HG03354 (cell line): Measurements from ENCODE around the gene ABHD14A.

ENCODE experiments used
- ATAC-seq: cut with Tn5 transposase; IDR thresholded peaks from one replicate; pipeline ENCODE4 v1.9.1; 2021; ENCODE audit warnings: mild to moderate bottlenecking; ENCODE audit not compliant: unreplicated experiment, poor library complexity, severe bottlenecking

ABHD14A gene

DNA sequence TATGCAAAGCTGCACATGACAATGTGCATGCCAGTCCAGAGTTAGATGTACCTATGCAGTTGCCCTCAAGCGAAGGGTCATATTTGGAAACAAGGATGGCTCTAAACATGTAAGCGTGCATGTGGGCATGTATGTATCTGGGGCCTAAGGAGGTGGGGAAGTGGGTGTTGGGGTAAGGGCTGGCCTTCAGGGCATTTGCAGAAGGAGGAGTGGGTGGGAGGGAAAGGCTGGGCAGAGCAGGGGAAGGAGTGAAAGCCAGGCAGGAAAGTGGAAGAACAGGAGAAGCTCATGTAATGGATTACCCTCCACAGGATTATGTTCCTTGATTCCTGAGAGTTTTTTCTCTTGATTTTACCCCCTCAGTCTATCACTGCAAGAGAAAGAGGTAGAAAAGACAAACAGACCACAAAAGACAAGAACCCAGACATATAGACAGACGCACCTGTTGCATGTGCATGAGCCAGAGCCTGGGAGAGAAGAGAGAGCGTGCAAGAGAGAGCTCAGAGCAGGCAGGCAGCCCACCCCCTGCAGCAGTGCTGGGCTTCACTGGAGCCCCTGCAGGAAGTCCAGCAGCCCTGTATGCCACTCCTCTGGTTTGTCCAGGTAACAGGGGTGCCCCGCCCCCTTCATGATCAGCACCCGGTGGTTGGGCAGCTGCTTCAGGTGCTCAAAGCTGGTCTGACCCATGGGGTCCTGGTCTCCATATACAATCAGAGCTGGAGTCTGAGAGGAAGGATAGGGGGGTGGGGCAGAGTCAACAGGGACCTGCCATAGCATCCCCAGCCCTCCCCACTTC lies 5.8 kb upstream of the ABHD14A start:
- ATAC-seq, result no peak

DNA sequence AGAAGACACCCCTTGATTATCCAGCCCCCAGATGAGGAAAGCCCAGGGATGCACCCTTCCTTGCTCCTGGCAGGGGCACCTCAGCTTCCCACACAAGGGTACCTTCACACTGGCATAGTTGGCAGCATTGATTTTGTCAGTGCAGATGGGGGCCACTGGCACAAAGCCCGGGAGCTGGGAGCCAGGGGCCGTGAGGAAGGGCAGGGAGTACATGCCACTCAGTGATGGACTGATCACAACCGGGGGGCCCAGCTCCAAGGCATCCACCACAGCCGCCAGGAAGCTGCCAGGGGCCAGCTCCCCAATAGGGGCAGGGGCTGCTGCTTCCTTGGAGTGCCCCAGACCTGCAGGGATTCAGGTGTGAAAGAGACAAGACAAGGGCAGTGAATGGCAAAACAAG lies 5.0 kb upstream of the ABHD14A start:
- no peak for ATAC-seq

DNA sequence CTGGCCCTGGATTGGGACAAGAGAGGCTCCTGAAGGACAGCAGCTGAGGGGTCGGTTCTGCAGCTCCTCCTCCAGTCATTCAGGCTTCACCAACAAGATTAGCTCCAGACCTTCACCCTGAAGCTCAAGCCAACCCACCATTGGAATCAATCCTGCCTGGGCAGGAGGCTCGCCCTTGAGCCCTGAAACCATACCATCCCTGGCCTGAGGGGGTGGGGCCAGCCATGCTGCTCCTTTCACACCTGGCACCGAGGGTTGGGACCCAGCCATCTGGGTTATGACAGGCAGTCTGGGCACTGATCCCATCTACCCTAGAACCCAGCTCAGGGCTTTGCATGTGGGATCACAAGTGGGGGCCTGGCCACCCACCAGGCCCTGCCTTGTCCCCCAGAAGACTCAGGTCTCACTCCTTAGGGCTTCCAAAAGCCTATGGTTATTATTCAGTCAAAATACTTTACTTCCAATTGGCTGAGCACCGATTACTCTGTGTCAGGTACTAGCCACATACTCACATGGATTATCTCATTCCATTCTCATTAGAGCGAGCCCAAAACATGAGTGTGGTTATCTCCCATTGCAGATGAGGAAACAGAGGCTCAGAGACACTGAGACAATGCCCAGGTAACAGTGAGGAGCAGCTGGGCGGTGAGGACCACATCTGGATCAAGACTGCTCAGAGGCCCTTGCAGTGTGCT lies 4.1 kb upstream of the ABHD14A start:
- no peak for ATAC-seq

DNA sequence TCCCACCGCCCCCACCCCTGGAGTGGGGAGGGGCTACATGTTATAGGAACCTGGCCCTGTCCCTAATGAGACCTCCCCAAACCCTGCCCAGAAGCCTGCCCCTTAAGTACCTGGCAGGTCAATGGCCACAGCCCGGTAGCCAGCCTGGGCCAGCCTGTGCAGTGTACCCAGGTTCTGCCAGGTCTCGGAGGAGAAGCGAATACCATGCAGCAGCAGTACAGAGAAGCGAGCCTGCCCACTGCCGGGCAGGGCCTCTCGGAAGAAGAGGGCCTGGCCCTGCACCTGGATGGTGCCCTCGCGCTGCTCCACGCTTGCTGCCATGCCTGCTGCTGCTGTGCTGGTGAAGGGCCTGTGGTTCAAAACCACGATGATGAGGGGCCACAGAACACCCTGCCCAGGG lies 3.5 kb upstream of the ABHD14A start:
- no peak for ATAC-seq

DNA sequence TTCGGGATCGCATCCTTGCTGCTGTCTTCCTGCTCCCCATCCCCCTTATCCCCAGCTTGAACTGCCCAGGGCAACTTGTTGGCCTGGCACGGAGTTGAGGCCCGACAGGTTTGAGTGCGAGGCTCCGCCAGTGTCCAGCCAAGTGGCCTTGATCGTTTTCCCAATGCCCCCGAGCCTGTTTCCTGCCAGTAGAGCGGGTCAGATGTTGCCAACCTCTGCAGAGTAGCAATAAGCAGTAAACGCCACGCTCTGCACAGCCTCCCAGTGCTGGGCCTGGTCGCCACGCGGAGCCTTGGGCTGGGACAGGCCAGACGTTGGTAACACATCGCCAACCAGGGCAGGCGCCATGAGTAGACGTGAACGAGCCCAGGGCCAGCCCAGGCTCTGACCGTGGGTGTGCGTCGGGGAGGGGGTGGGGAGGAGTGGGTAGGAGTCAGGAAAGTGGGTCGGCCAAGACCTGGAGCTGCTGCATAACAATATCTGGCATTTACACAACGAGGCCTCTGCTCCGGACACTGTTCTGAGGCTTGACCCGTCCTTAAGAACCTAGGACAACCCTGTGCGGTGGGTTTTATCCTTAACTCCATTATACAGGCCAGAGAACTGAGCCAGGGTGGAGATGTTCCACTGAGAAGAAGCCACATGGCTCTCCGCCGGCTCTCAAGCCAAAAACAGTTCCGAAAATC lies 444 bp upstream of the ABHD14A start:
- ATAC-seq, result peak; percentile 22

DNA sequence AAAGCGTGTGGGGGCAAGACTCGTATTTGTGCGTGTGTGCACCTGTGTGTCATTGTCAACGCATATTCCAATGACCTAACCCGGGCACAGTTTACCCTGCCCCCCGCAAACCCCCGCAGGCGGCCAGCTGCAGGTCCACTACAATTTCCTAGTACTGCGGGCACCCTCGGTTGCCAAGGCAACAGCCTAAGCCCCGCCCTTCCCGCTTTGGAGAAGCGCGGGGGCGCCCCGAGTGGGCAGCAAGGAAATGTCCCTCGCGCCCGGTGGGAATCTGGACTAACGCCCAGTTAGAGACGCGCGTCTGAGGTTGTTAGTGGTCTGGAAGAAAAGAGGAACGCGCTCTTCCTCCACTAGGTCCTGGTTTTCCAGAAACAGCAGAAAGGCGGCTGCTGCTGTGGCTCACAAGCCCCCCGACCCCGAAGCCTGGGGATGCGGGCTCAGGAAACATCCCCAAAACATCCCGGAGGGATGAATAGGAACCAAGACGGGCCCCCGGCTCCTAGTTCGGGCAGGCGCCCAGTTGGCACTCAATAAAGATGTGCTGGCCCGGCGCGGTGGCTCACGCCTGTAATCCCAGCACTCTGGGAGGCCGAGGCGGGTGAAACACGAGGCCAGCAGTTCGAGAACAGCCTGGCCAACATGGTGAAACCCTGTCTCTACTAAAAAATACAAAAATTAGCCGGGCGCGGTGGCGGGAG lies 1.1 kb downstream of the ABHD14A start:
- no peak for ATAC-seq

DNA sequence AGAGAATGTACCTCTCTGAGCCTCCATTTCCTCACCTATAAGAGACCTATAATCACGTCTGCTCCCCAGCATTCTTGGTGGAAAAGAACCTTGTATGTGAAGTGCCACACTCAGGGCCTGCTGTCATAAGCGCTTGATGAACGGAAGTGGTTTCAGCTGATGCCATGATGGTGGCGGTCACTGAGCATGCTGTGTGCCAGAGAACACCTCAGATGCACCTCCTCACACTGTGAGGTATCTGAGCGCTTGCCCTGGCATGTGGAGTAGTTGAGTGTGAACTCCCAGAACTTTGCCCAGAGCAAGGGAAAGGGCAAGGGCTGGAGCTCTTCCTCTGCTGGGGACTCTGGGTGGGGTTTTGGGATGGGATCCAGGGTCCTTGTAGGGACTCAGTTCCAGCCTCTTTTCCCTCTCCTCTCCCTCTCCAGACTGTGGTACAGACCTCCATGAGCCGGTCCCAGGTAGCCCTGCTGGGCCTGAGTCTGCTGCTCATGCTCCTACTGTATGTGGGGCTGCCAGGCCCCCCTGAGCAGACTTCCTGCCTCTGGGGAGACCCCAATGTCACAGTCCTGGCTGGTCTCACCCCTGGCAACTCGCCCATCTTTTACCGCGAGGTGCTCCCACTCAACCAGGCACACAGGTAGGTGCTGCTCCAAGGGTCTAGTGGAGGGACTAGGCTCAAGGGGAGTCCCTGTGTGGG lies 2.7 kb downstream of the ABHD14A start:
- no peak for ATAC-seq

DNA sequence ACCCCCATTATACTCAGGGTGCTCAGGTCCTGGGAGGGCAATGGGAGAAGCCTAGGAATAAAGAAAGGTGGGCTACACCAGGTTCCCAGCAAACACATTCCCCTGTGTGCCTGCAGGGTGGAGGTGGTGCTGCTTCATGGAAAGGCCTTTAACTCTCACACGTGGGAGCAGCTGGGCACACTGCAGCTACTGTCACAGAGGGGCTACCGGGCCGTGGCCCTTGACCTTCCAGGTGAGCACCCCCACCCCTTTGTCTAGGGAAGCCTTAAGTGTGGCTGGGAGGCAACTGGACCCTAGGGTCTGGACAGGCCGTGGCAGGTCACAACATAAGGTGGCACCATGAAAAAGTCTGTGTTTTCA lies 3.3 kb downstream of the ABHD14A start:
- ATAC-seq, result no peak

DNA sequence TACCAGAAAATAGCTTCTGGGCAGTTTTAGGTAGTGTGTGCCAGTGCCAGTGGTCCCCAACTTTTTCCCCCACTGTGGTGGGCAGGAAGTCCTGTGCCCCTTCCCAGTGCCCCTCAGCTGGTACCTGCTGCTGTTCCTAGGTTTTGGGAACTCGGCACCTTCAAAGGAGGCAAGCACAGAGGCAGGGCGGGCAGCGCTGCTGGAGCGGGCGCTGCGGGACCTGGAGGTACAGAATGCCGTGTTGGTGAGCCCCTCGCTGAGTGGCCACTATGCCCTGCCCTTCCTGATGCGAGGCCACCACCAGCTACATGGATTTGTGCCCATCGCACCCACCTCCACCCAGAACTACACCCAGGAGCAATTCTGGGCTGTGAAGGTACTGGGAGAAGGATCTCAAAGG lies 5.4 kb downstream of the ABHD14A start:
- no peak for ATAC-seq

DNA sequence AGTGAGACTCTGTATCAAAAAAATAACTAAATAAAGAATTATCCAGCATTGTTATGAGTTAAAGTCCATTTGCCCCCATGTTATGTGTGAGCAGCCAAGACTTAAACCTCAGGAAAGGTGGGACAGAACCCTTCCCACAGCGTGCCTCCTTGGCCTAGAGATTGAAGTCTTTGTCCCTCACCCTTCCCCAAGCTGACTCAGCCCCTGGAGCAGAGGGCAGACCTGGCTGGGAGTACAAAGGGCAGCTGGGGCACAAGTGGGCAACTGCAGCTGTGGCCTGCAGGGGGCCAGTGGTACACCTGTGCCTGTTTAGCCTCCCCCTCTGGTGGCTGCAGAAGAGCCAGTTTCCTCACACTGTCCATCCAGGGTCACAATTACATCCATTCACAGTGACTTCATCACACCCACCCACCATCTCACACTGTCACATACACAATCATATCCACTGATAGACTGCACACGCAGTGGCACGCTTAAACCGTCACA lies 7.5 kb downstream of the ABHD14A start:
- peak; percentile 64 for ATAC-seq

DNA sequence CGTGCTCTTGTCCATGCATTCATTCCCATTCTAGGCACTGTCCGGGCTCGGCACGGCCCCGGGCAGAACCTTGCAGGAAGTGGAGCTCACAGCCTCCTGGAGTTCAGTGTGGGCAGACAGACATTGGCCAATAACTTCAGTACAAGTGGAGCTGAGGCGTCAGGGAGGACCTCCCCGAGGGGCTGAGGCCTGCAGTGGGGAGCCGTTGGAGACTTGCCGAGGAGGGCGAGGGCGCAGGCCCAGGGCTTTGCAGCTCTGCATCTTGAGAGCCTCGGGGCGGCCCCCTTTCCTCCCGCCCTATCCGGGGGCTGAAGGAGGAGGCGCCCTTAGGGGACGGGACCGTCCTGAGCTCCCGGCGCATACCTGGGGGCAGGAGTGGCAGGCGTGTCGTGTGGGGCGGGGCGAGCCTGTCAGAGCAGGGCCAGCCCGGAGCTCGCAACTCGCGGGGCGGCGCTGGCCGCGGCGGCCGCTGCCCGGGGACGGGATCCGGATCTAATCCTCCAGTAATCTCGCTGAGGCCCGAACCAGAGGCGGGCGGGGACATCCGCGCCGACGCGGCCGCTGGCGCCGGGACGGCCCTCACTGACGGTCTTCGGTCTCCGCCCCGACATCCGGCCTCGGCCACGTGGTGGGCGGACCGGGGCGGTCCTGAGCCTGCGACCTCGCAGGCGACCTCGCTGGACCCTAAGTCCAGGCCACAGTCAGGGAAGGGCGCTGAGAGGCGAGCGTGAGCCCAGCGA lies 8.1 kb downstream of the ABHD14A start, which contains the start of gene ACY1:
Gene ACY1, plus strand, starts transcription at position 698 of the 740 bp plus-strand sequence. CDS start 530 bp downstream, outside the sequence.
- ATAC-seq, result peak; percentile 74

DNA sequence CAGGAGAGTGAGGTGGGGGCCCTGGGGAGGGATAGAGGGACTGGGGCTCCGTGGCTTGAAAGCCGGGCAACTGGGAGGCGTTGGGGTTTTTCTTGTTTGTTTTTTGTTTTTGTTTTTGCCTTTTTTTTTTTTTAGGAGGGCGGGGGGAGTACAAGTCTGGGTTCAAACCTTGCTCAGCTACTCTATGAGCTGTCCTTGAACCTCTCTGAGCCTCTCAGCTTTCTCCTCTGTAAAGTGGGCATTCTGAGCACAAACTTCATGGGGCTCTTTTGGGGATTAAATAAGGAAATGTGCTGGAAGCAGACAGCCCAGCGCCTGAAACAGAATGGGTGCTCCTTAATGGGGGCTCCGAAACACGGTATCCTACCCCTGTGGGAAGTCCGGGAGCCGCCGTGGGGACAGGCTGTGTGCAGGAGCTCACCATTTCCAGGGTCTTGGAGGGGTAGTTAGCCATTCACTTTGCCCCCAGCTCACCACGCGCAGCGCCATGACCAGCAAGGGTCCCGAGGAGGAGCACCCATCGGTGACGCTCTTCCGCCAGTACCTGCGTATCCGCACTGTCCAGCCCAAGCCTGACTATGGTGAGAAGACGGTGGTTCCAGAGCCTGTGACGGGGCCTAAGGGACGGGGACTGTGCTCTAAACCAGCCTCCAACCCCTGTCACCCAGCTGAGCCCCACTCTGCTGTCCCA lies 8.9 kb downstream of the ABHD14A start:
- ATAC-seq, result no peak

DNA sequence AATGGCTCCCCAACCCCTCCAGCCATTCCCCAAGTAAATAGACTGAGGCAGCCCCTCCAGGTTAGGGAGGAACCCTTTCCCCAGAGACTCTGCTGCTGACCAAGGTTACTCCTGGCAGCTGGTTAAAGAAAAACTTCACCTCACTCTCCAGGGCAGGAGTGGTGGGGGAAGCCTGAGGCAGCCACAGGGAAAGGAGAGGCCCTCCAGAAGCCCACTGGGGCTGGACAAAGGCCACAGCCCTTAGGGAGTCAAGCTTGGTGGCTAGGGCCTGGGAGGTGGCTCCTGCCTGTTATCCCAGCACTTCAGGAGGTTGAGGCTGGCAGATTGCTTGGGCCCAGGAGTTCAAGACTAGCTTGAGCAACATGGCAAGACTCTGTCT lies 9.4 kb downstream of the ABHD14A start:
- no peak for ATAC-seq

DNA sequence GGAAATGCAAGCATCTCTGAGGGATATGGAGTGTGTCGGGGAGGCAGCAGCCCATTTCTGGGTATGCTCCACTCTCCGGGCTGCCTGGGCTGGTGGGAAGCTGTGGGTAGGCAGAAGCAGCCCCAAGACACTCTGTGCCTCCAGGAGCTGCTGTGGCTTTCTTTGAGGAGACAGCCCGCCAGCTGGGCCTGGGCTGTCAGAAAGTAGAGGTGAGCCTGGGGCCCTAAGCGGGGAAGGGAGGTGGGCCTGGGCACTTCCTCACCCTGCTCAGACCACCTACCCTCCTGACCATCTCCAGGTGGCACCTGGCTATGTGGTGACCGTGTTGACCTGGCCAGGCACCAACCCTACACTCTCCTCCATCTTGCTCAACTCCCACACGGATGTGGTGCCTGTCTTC lies 10.2 kb downstream of the ABHD14A start:
- ATAC-seq, result no peak

DNA sequence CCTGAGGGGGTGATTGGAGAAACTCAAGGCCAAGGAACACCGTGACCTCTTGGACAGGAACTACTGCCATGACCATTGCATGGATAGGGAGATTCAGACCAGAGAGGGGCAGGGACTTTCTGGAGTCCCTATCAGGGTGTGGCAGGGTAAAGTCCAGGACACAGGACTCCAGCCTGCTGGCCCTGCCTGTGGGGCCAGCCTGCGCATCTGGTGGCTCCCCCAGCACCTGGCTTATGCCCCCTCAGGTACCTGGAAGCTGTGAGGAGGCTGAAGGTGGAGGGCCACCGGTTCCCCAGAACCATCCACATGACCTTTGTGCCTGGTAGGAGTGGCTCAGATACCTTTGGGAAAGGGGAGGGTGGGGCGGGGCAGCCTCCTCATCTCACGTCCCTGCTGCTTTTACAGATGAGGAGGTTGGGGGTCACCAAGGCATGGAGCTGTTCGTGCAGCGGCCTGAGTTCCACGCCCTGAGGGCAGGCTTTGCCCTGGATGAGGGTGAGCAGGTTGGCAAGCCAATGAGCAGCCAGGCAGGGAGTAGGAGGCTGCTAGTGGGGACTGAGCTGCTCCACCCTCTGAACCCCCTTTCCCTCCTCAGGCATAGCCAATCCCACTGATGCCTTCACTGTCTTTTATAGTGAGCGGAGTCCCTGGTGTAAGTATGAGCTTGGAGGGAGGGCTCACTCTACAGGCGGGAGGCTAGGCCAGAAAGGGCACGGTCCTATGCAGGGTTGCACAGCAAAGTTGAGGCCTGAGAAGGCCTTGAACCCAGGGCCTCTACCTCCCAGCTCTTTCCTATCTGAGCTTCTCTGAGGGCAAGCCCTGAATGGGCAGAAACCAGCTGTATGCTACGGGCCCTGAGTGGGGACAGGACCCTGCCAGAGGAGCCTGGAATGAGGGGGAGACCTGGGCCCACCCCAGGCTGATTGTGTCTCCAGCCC lies 11.4 kb downstream of the ABHD14A start:
- ATAC-seq, result no peak

DNA sequence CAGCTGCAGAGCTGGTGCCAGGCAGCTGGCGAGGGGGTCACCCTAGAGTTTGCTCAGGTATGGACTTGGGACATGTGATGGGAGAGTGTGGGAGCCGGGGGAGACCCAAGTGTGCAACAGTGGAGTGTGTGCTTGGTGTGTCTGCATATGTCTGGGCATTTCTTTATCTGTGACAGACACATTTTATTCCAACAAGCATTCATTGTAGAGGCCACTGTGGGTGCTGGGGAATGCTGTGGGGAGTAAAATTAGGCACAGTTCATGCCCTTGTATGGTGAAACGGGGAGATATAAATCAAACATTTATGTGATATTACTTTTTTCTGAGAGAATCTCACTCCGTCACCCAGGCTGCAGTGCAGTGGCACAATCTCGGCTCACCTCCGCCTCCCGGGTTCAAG lies 12.7 kb downstream of the ABHD14A start:
- no peak for ATAC-seq
